Bronchial epithelial cell (primary cell): Measurements from ENCODE around the gene OR52B6. TPM values are rescaled to one million over a fixed set of nuclear protein-coding genes. Genes with fewer than 3 reads are reported as not detected.
A peak's percentile ranks its signal among the peaks of the same experiment; 100 is the strongest.

Source experiments
- DNase-seq: peaks from one replicate; pipeline ENCODE4 v3.0.0-alpha.2; 2010; ENCODE audit warnings: low read depth
- FAIRE-seq: peaks from 2 replicates; lab custom pipeline; 2011; peaks lifted over from hg19 to GRCh38; lab: Jason Lieb, UNC
- H3K27me3 ChIP-seq: 2 replicates; pipeline ENCODE4 v1.5.1; 2011; ENCODE audit warnings: low read length; ENCODE audit not compliant: control insufficient read depth, insufficient read depth
- H3K36me3 ChIP-seq: 2 replicates; pipeline ENCODE4 v1.5.1; 2011; ENCODE audit warnings: low read length; ENCODE audit not compliant: control insufficient read depth, insufficient read depth
- H3K4me3 ChIP-seq: 2 replicates; pipeline ENCODE4 v1.5.1; 2011; ENCODE audit warnings: mild to moderate bottlenecking, low read depth, low read length, control low read depth
- CTCF ChIP-seq: IDR thresholded peaks from 2 replicates; pipeline ENCODE4 v1.5.1; 2011; ENCODE audit warnings: mild to moderate bottlenecking, moderate library complexity, low read length, control low read depth, inconsistent platforms; ENCODE audit not compliant: insufficient read depth, severe bottlenecking
- total RNA-seq: library from RNA; depleted of rRNA; stranded (reverse); fragments of >200 nt; gene quantifications from 2 replicates; pipeline ENCODE4 v1.2.1, GENCODE V29; 2014

OR52B6 gene
- total RNA-seq, 1 donor from 2014 or later, result not detected

DNA sequence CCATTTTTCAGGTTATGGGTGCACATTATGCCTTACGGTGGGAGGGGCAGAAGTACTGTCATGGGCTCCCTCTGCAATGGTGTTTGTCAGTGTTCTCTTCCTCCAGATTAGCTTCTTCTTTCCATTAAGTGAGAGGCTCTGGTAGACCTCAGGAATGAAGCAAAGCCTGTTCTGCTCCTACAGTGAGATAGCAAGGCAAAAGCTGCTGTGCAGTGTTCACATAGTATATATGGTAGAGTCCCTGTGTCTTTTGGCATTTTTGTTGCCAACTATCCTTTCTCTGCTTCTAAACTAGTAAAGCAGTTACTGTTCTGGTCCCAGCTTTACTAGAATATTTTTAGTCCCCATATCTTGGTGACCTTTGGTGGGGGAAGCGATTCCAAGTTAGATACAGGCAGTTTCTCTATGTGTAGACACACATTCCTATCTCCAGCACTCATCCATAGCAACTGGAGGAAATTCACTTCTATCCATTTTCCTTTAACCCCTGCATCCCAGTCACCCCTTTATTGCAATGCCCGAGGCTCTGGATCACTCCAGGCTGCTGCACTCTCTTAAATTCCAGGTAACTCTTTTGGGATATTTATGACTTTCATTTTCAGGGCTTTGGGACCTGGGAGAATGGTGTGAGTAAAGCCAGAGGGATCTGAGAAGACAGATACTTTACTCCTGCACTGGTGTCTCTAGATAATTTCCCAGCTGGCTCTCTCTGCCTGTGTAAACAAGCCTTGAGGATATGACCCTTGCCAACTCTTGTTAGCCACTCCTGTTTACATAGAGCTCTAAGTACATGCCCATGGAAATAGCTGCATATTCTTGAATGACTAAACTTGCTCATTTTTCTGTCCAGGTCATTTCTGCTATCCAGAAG is 40.2 kb downstream of the OR52B6 start:
- FAIRE-seq (no peak), DNase-seq (peak; percentile 94)
- TF ChIP-seq CTCF, result no peak
- H3K4me3 ChIP-seq, result no peak overlapping the region
- H3K36me3 ChIP-seq, result no peaks in the 10 kb centered on the region
- no peaks in the 10 kb centered on the region for H3K27me3 ChIP-seq

- FAIRE-seq, result no peak
- DNase-seq, result no peak
- Histone ChIP-seq H3K27me3 (no peaks in the 10 kb centered on the region), H3K36me3 (no peaks in the 10 kb centered on the region), H3K4me3 (no peak overlapping the region)
- TF ChIP-seq CTCF, result no peak
Measured at GRCh38 chr11:5621580-5621979, 40.9 kb downstream of the OR52B6 start.

DNA sequence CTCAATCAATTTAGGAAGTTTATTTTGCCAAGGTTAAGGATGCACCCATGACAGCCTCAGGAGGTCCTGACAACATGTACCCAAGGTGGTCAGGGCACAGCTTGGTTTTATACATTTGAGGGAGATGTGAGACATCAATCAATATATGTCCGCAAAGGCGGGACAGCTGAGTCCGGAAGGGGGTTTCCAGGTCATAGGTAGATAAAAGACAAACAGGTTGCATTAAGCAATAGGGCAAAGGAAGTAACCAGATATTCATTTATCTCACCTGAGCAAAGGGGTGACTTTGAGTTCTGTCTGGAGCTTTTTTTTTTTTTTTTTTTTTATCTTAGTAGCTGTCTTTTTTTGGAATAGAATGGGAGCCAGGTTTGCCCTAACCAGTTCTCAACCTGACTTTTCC is 42.1 kb downstream of the OR52B6 start:
- no peak for FAIRE-seq
- no peak for TF ChIP-seq CTCF

DNA sequence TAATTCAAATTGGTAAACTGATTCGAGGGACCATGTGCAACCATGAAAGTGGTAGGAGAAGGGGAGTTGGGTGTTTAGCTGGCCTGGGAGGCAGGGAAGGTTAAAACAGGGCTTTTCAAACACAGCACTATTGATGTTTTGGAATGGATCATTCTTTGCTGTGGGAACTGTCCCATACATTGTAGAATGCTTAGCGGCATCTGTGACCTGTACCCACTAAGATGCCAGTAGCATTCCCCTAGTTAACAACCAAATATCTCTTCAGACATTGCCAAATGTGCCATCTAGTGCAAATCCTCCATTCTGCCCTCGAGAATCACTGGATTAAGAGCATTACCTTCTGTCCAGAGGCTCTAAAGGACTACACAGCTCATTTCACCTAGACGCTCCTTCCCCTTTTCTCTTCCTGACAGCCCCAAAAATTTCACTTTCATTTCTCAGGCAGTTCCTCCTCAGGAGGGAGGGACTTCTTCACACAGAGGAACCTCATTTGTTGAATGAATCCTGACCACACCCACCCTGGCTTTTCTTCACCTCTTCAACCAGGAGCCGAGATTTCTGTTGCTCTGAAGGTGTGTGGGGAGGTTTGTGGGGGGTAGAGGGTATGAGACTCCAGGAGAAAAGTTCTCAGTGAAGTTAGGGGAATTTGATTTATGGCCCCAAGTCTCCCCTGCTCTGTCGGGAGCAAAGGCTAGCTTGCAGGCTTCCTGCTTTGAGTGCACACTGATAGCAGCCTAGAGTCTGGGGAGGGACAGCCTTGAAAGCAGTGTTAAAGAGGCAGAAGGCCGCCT is 44.0 kb downstream of the OR52B6 start, which contains the start of gene TRIM34:
Gene TRIM34 (plus strand): TSS at position 513 of the 791 bp plus-strand sequence. CDS start 7,331 bp downstream, outside the sequence.
- no peaks in the 10 kb centered on the region for H3K27me3 ChIP-seq
- DNase-seq (peak; percentile 73), FAIRE-seq (peak; percentile 50)
- peak within 1 kb of the TSS; percentile 39 for H3K4me3 ChIP-seq
- H3K36me3 ChIP-seq, result no peaks in the 10 kb centered on the region
- TF ChIP-seq CTCF, result no peak

More for the DNA sequence above, 42.1 kb downstream of the OR52B6 start:
- Histone ChIP-seq H3K4me3 (no peak overlapping the region), H3K27me3 (no peaks in the 10 kb centered on the region), H3K36me3 (no peaks in the 10 kb centered on the region)
- peak; percentile 12 for DNase-seq

DNA sequence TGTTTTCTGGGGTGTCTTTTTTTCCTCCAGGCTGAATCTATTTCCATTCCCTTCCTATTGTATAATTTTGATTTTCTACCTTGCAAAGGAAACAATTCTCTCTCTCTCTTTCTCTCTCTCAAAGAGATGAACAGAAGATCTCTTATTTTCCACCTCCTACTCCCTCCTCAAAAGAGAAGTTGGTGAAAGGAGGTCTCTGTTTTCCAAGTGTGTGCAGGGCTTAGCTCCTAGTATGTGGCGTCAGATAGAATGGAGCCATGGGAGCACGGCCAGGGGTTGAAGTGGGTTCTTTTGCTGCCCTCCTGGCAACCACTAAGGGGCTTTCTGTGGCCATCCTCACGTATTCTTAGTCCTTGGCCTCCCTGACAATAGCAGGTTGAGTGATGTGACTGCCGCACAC is 44.6 kb downstream of the OR52B6 start:
- Histone ChIP-seq H3K4me3 (peak overlapping the region; percentile 39), H3K36me3 (no peaks in the 10 kb centered on the region), H3K27me3 (no peaks in the 10 kb centered on the region)
- DNase-seq (no peak), FAIRE-seq (no peak)
- no peak for TF ChIP-seq CTCF
